OCI-LY7 (cell line): ENCODE results near the gene SNX32. TPM values are rescaled to one million over a fixed set of nuclear protein-coding genes. Genes with fewer than 3 reads are reported as not detected.

Experiments used
- BruUV-seq: library from RNA; stranded (reverse); fragments of 400-500 nt; replicated peaks from 2 replicates; lab custom pipeline; 2021; lab: Mats Ljungman, UMichigan
- CTCF ChIA-PET: fragments of 300-600 bp; sonication (Branson Sonifier 250); formaldehyde crosslinking; loops from one replicate; lab custom pipeline; 2022; ENCODE audit warnings: antibody characterized with exemption; ENCODE audit not compliant: unreplicated experiment; lab: Charles Lee
- POLR2A ChIA-PET: fragments of 300-600 bp; sonication (Branson Sonifier 250); formaldehyde crosslinking; loops from one replicate; lab custom pipeline; 2022; ENCODE audit warnings: antibody characterized with exemption; lab: Charles Lee
- DNase-seq: peaks from one replicate; pipeline ENCODE4 v3.0.0-alpha.2; 2015; ENCODE audit warnings: low spot score
- H2AFZ ChIP-seq: fragments of 200-600 bp; sonication (generic), shearing (Covaris generic); 2 replicates; pipeline ENCODE4 v1.6.1; 2014; ENCODE audit warnings: mild to moderate bottlenecking, antibody characterized with exemption, low read length, moderate library complexity
- H3K27ac ChIP-seq: fragments of 200-600 bp; sonication (generic); 2 replicates; pipeline ENCODE4 v1.5.1; 2014; ENCODE audit warnings: mixed run types, low read depth, mild to moderate bottlenecking, moderate library complexity, low read length, inconsistent platforms; ENCODE audit not compliant: poor library complexity, severe bottlenecking
- H3K36me3 ChIP-seq: fragments of 200-600 bp; sonication (generic); 2 replicates; pipeline ENCODE4 v1.6.1; 2014; ENCODE audit warnings: mild to moderate bottlenecking, antibody characterized with exemption, low read length, moderate library complexity, mixed read lengths; ENCODE audit not compliant: insufficient read depth
- H3K4me1 ChIP-seq: fragments of 200-600 bp; sonication (generic); 2 replicates; pipeline ENCODE4 v1.5.1; 2014; ENCODE audit warnings: mild to moderate bottlenecking, low read length; ENCODE audit not compliant: insufficient read depth, poor library complexity, severe bottlenecking
- H3K4me2 ChIP-seq: fragments of 200-600 bp; sonication (generic); 2 replicates; pipeline ENCODE4 v1.6.1; 2014; ENCODE audit warnings: mild to moderate bottlenecking, low read length
- H3K4me3 ChIP-seq: fragments of 200-600 bp; sonication (generic); 2 replicates; pipeline ENCODE4 v1.5.1; 2014; ENCODE audit warnings: mild to moderate bottlenecking, low read depth, low read length; ENCODE audit not compliant: poor library complexity, severe bottlenecking
- H3K79me2 ChIP-seq: fragments of 200-600 bp; sonication (generic); 2 replicates; pipeline ENCODE4 v1.6.1; 2016; ENCODE audit warnings: low read depth, mild to moderate bottlenecking, low read length, moderate library complexity, mixed read lengths; ENCODE audit not compliant: insufficient read depth
- H3K9me2 ChIP-seq: fragments of 200-600 bp; sonication (generic); 2 replicates; pipeline ENCODE4 v1.6.1; 2016; ENCODE audit warnings: mild to moderate bottlenecking, low read length, mixed read lengths; ENCODE audit not compliant: insufficient read depth
- H3K9me3 ChIP-seq: fragments of 200-600 bp; sonication (generic); 2 replicates; pipeline ENCODE4 v1.6.1; 2014; ENCODE audit warnings: mild to moderate bottlenecking, mixed run types, low read length, mixed read lengths
- H4K20me1 ChIP-seq: fragments of 200-600 bp; sonication (generic); 2 replicates; pipeline ENCODE4 v1.6.1; 2014; ENCODE audit warnings: mild to moderate bottlenecking, antibody characterized with exemption, low read length, moderate library complexity, mixed read lengths; ENCODE audit not compliant: insufficient read depth
- CTCF ChIP-seq: fragments of 200-600 bp; sonication (generic); conservative IDR thresholded peaks from 2 replicates; pipeline ENCODE4 v1.5.1; 2014; ENCODE audit warnings: mild to moderate bottlenecking, antibody characterized with exemption, low read length, moderate library complexity, mixed read lengths
- EZH2phosphoT487 ChIP-seq: fragments of 200-600 bp; sonication (generic); IDR thresholded peaks from 2 replicates; pipeline ENCODE4 v1.6.1; 2018; ENCODE audit warnings: low read depth, borderline replicate concordance, mild to moderate bottlenecking, mixed run types, antibody characterized with exemption, low read length, moderate library complexity, mixed read lengths
- intact Hi-C: fragments of 100-400 bp; cut with micrococcal nuclease; formaldehyde crosslinking; loops from one replicate; pipeline ENCODE4 v1.10.0; 2022; ENCODE audit not compliant: unreplicated experiment
- total RNA-seq, 2 experiments: library from RNA; depleted of rRNA in 1 of 2; stranded (reverse); fragments of >200 nt in 1 of 2; shearing (Covaris generic) in 1 of 2; gene quantifications; 2 replicates each; pipeline ENCODE4 v1.2.3, GENCODE V29; 2014 to 2022

The SNX32 gene
- total RNA-seq, 2 experiments from 2014 or later, result not detected

DNA sequence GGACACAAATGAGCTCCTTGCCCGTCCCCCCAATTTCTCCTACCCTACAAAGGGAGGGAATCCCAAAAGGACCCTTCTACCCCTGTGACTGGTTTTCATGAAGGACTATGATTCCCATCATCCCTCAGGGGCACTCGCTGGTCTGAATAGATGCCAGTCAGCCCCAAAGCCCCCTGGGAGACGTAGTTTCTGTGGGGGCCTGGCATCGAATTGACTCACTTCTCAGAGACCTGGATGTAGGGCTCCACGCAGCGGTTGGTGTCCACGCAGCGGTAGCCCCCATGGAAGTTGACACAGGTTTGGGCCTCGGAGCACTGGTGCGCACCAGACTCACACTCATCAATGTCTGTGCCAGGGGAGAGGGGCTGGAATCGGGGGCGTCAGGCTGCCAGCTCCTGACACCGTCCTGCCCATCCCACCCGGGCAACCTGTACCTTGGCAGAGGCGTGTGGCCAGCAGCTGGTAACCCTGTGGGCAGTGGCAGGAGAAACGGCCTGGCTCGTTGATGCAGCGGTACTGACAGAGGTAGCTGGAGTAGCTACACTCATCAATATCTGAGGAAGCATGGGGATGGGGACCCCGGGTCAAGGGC, 34.4 kb downstream of the SNX32 start:
- TF ChIP-seq EZH2phosphoT487 (no peak), CTCF (no peak)
- Histone ChIP-seq H3K79me2 (no peaks in the 10 kb centered on the region), H4K20me1 (no peaks in the 10 kb centered on the region), H3K27ac (no peak overlapping the region), H3K4me1 (peaks cover 25% of the 10 kb centered on the region), H2AFZ (no peak overlapping the region), H3K9me3 (no peaks in the 10 kb centered on the region), H3K36me3 (peaks cover 42% of the 10 kb centered on the region), H3K9me2 (no peaks in the 10 kb centered on the region), H3K4me3 (no peak overlapping the region), H3K4me2 (no peak overlapping the region)
- ChIA-PET POLR2A (interaction anchor here (0.6 to 1.4 kb wide), 2 partner anchors 21 to 45 kb away, joined by 3 to 7 read pairs; partner anchors contain the start of gene FIBP), CTCF (no interaction called here)
- no peak for DNase-seq
- no TSS peak for BruUV-seq
- intact Hi-C loops, result no loop called here

GRCh38 chr11:65868907-65869306, 35.1 kb downstream of the SNX32 start:
- no peak for DNase-seq
- POLR2A ChIA-PET, result interaction anchor here (0.6 to 1.4 kb wide), 2 partner anchors 20 to 46 kb away, joined by 3 to 7 read pairs; partner anchors contain the start of gene FIBP
- H3K36me3 ChIP-seq, result peaks cover 35% of the 10 kb centered on the region
- H3K79me2 ChIP-seq, result no peaks in the 10 kb centered on the region
- H3K9me3 ChIP-seq, result no peaks in the 10 kb centered on the region
- H3K27ac ChIP-seq, result no peak overlapping the region
- H3K4me1 ChIP-seq, result peaks cover 30% of the 10 kb centered on the region
- H2AFZ ChIP-seq, result no peak overlapping the region
- TF ChIP-seq EZH2phosphoT487 (no peak), CTCF (no peak)
- H3K4me2 ChIP-seq, result no peak overlapping the region
- no peak overlapping the region for H3K4me3 ChIP-seq
- TSS peak; percentile 27 for BruUV-seq
- no peaks in the 10 kb centered on the region for H4K20me1 ChIP-seq
- CTCF ChIA-PET, result no interaction called here
- H3K9me2 ChIP-seq, result no peaks in the 10 kb centered on the region
- intact Hi-C loops, result no loop called here
